Neuronal stem cell (in vitro differentiated cells): ENCODE data around the gene FOXP1.

Source experiments
- DNase-seq: peaks from one replicate; pipeline ENCODE4 v3.0.0-alpha.2; 2013; ENCODE audit warnings: low spot score
- H2AFZ ChIP-seq: one replicate; pipeline ENCODE4 v1.6.1; 2013; ENCODE audit warnings: mild to moderate bottlenecking, low read length, inconsistent platforms
- H2AK5ac ChIP-seq: 2 replicates; pipeline ENCODE4 v1.6.1; 2013; ENCODE audit warnings: low read depth, mild to moderate bottlenecking, inconsistent platforms, low read length, moderate library complexity, mixed read lengths
- H2BK120ac ChIP-seq: 2 replicates; pipeline ENCODE4 v1.6.1; 2013; ENCODE audit warnings: low read depth, mild to moderate bottlenecking, inconsistent platforms, low read length, moderate library complexity, mixed read lengths
- H2BK12ac ChIP-seq: one replicate; pipeline ENCODE4 v1.6.1; 2013; ENCODE audit warnings: low read length, inconsistent platforms
- H2BK15ac ChIP-seq: 2 replicates; pipeline ENCODE4 v1.6.1; 2013; ENCODE audit warnings: mild to moderate bottlenecking, low read length, inconsistent platforms, mixed read lengths
- H2BK5ac ChIP-seq: one replicate; pipeline ENCODE4 v1.6.1; 2013; ENCODE audit warnings: inconsistent platforms, mild to moderate bottlenecking, low read length, moderate library complexity
- H3K14ac ChIP-seq: one replicate; pipeline ENCODE4 v1.6.1; 2013; ENCODE audit warnings: low read length, inconsistent platforms
- H3K18ac ChIP-seq: 2 replicates; pipeline ENCODE4 v1.6.1; 2013; ENCODE audit warnings: low read length, inconsistent platforms
- H3K23ac ChIP-seq: 2 replicates; pipeline ENCODE4 v1.6.1; 2013; ENCODE audit warnings: low read depth, mild to moderate bottlenecking, mixed read lengths, low read length, inconsistent platforms; ENCODE audit not compliant: poor library complexity
- H3K27ac ChIP-seq: replicated peaks from 3 replicates; pipeline ENCODE4 v1.5.1; 2013; ENCODE audit warnings: low read length, inconsistent platforms
- H3K27me3 ChIP-seq, 3 experiments: 2 replicates each; pipeline ENCODE4 v1.6.1; 2013; ENCODE audit warnings: low read length in 3 of 3, mild to moderate bottlenecking in 2 of 3, inconsistent platforms in 1 of 3, low read depth in 1 of 3, mixed read lengths in 1 of 3, moderate library complexity in 1 of 3; ENCODE audit not compliant: control insufficient read depth in 3 of 3, insufficient read depth in 3 of 3
- H3K36me3 ChIP-seq, 2 donors: replicated peaks in 1 of 2; 2 replicates each; pipeline ENCODE4 v1.6.1; 2013; ENCODE audit warnings: low read length in 2 of 2; ENCODE audit not compliant: control insufficient read depth in 2 of 2, insufficient read depth in 2 of 2
- H3K4ac ChIP-seq: 2 replicates; pipeline ENCODE4 v1.6.1; 2013; ENCODE audit warnings: inconsistent platforms, mild to moderate bottlenecking, low read length, moderate library complexity
- H3K4me1 ChIP-seq, 2 donors: 1 replicate in 1 of 2; 2 replicates in 1 of 2; pipeline ENCODE4 v1.6.1; 2013; ENCODE audit warnings: low read length in 2 of 2, low read depth in 1 of 2; ENCODE audit not compliant: control insufficient read depth in 2 of 2, insufficient read depth in 1 of 2
- H3K4me2 ChIP-seq: one replicate; pipeline ENCODE4 v1.6.1; 2013; ENCODE audit warnings: mild to moderate bottlenecking, low read length, inconsistent platforms; ENCODE audit not compliant: insufficient read depth, poor library complexity, severe bottlenecking
- H3K4me3 ChIP-seq, 2 donors: 2 replicates each; pipeline ENCODE4 v1.5.1; 2013; ENCODE audit warnings: low read length in 2 of 2, mild to moderate bottlenecking in 2 of 2, inconsistent platforms in 1 of 2, moderate library complexity in 1 of 2
- H3K79me1 ChIP-seq: one replicate; pipeline ENCODE4 v1.6.1; 2013; ENCODE audit warnings: low read depth, mild to moderate bottlenecking, inconsistent platforms, low read length, moderate library complexity
- H3K9ac ChIP-seq: one replicate; pipeline ENCODE4 v1.6.1; 2013; ENCODE audit warnings: mild to moderate bottlenecking, low read depth, low read length, inconsistent platforms; ENCODE audit not compliant: poor library complexity
- H3K9me3 ChIP-seq, 2 donors: replicated peaks in 1 of 2; 2 replicates each; pipeline versions ENCODE3 to v1.6.1; 2013; ENCODE audit warnings: low read length in 2 of 2, mild to moderate bottlenecking in 2 of 2, inconsistent platforms in 1 of 2, low read depth in 1 of 2, mixed read lengths in 1 of 2, moderate library complexity in 1 of 2; ENCODE audit not compliant: control insufficient read depth in 2 of 2, insufficient read depth in 1 of 2
- H4K8ac ChIP-seq: one replicate; pipeline ENCODE4 v1.6.1; 2013; ENCODE audit warnings: low read depth, mild to moderate bottlenecking, inconsistent platforms, low read length, moderate library complexity
- H4K91ac ChIP-seq: one replicate; pipeline ENCODE4 v1.6.1; 2013; ENCODE audit warnings: low read length, low read depth, mild to moderate bottlenecking, inconsistent platforms; ENCODE audit not compliant: poor library complexity
- WGBS, 2 donors: extraction: QIAGEN DNeasy Blood & Tissue Kit; methylation state at CpG; one replicate each; pipeline ENCODE4 v1.1.7; 2013; ENCODE audit warnings: missing lambda C conversion rate in 2 of 2, mixed read lengths in 1 of 2; ENCODE audit not compliant: insufficient read length in 2 of 2, insufficient replicate concordance in 1 of 2; ENCODE audit errors: extremely low coverage in 2 of 2; 5-methylcytosine and 5-hydroxymethylcytosine counted together

Gene FOXP1

DNA sequence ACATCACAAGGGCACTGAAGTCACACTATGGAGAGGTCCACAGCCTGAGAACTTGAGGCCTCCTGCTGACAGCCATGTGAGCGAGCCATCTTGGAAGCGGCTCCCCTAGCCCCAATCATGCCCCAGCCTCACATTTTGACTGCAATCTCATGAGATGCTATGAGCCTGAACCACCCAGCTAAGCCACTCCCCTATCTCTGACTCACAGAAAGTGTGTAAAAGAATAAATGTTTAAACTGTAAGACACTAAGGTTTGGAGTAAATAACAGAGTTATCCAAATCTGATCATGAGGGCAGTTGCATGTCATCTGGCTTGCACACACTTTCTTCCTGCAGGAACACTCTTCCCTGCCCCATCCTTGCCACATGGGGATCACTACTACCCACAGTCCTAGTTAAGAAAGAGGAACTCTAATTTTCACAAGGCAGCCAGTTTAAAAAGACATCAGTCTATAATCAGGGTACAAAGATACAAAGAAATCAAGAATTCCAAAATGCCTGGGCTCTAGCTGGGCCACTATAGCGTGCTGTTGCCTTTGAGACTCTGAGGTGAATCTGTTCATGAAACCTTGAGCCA, 494.2 kb downstream of the FOXP1 start:
- Histone ChIP-seq H2BK15ac (no peak overlapping the region), H2BK12ac (no peak overlapping the region), H2BK5ac (no peak overlapping the region), H3K27ac (no peak overlapping the region), H3K4me3 (no peak overlapping the region), H4K8ac (no peak overlapping the region), H3K18ac (no peak overlapping the region), H2AK5ac (no peak overlapping the region), H4K91ac (no peak overlapping the region), H2BK120ac (no peak overlapping the region), H3K4ac (no peak overlapping the region), H3K23ac (no peak overlapping the region), H3K4me1 (peaks cover 0 to 6% of the 10 kb centered on the region in 2 donors), H3K79me1 (no peaks in the 10 kb centered on the region), H3K36me3 (no peaks in the 10 kb centered on the region), H3K27me3 (no peaks in the 10 kb centered on the region), H3K9me3 (no peaks in the 10 kb centered on the region), H2AFZ (no peak overlapping the region), H3K14ac (no peak overlapping the region), H3K9ac (no peak overlapping the region), H3K4me2 (no peak overlapping the region)
- WGBS, 2 donors, result no CpG with 5 or more reads among the region's 3 CpGs
- no peak for DNase-seq

DNA sequence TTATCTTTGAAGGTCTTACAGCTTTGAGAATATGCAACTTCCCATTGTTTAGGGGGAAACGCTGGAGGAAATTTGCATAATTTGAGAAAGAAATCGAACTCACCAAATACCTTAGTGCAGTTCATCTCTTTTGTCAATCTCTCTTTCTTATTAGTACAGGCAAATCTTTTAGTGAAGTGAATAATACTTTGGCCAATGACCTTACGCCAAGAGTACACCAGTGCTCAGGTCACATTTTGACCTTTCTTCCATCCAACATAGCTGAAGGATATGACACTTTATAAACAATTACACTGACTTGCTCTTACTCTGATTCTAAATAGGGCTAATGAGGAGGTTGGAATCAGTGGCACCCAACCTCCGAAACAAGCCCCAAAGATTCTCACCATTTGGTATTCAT, 494.8 kb downstream of the FOXP1 start:
- Histone ChIP-seq H2BK120ac (no peak overlapping the region), H3K4me1 (peaks cover 0 to 7% of the 10 kb centered on the region in 2 donors), H2AK5ac (no peak overlapping the region), H2BK5ac (no peak overlapping the region), H3K79me1 (no peaks in the 10 kb centered on the region), H4K91ac (no peak overlapping the region), H3K9me3 (no peaks in the 10 kb centered on the region), H3K27ac (no peak overlapping the region), H3K18ac (no peak overlapping the region), H3K4me2 (no peak overlapping the region), H3K14ac (no peak overlapping the region), H3K4ac (no peak overlapping the region), H2AFZ (no peak overlapping the region), H2BK12ac (no peak overlapping the region), H3K27me3 (no peaks in the 10 kb centered on the region), H3K36me3 (no peaks in the 10 kb centered on the region), H4K8ac (no peak overlapping the region), H3K4me3 (no peak overlapping the region), H3K9ac (no peak overlapping the region), H2BK15ac (no peak overlapping the region), H3K23ac (no peak overlapping the region)
- no peak for DNase-seq
- no CpG with 5 or more reads among the region's 4 CpGs for WGBS, 2 donors

GRCh38 chr3:71088019-71088708, 495.4 kb downstream of the FOXP1 start:
- Histone ChIP-seq H2AK5ac (no peak overlapping the region), H3K9ac (no peak overlapping the region), H2BK120ac (no peak overlapping the region), H2AFZ (no peak overlapping the region), H3K79me1 (no peaks in the 10 kb centered on the region), H3K4ac (no peak overlapping the region), H3K23ac (no peak overlapping the region), H2BK12ac (no peak overlapping the region), H4K8ac (no peak overlapping the region), H3K4me1 (peaks cover 2 to 9% of the 10 kb centered on the region in 2 donors), H4K91ac (no peak overlapping the region), H3K18ac (no peak overlapping the region), H3K4me2 (no peak overlapping the region), H2BK5ac (no peak overlapping the region), H3K14ac (no peak overlapping the region), H3K27me3 (no peaks in the 10 kb centered on the region), H3K36me3 (no peaks in the 10 kb centered on the region), H3K9me3 (no peaks in the 10 kb centered on the region), H2BK15ac (no peak overlapping the region), H3K4me3 (no peak overlapping the region), H3K27ac (no peak overlapping the region)
- WGBS, 2 donors, result no CpG with 5 or more reads among the region's 8 CpGs
- no peak for DNase-seq

DNA sequence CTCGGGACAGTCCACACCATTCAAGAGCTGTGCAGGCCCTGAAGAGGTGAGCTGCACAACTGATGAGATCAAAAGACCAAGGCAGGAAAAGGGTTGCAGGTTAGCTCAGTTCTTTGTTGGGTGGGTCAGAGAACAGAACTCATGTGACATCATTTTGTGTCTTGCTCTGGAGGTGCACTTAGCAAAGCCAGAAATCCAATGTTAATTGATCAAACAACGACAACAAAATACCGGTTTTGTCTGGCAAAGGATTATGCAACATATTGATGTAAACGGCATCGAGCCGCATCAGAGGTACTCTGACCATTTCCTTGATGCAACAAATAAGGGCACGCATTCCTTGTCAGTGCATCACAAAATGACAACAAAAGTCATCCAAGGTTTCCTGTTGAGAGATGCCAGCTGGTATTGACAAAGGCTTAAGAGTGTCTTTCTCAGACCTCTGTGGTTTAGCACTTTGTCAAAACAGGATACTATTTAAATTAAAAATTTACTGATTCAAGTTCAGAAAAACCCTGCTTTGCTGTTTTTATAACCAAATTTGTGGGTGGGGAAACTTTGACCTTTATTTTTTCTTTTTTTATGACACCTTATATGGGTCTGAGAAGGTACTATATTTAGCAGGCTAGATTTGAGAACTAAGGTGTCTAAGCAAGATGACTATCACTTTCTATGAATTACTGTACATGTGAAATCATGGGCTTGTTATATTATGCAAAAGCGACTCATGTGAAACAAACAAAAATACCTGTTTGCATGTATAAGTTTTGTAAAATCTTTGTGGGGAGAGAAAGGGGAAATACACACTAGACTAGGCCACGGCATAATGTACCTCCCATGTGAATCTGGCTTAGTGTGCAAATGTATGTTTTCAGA, 496.1 kb downstream of the FOXP1 start:
- H3K4me3 ChIP-seq, result no peak overlapping the region
- H3K18ac ChIP-seq, result no peak overlapping the region
- H2BK120ac ChIP-seq, result no peak overlapping the region

More for the DNA sequence above, 496.1 kb downstream of the FOXP1 start:
- H4K91ac ChIP-seq, result no peak overlapping the region
- WGBS, 2 donors, result no CpG with 5 or more reads among the region's 9 CpGs
- H3K27me3 ChIP-seq, result no peaks in the 10 kb centered on the region
- H2AFZ ChIP-seq, result no peak overlapping the region
- H2BK15ac ChIP-seq, result no peak overlapping the region
- peaks cover 2 to 9% of the 10 kb centered on the region in 2 donors for H3K4me1 ChIP-seq
- no peak overlapping the region for H2AK5ac ChIP-seq
- no peaks in the 10 kb centered on the region for H3K9me3 ChIP-seq
- H4K8ac ChIP-seq, result no peak overlapping the region
- no peak overlapping the region for H3K23ac ChIP-seq
- H2BK12ac ChIP-seq, result no peak overlapping the region
- H3K79me1 ChIP-seq, result no peaks in the 10 kb centered on the region
- H3K14ac ChIP-seq, result no peak overlapping the region
- no peak overlapping the region for H3K9ac ChIP-seq
- no peak overlapping the region for H3K4me2 ChIP-seq
- no peaks in the 10 kb centered on the region for H3K36me3 ChIP-seq
- DNase-seq, result no peak
- no peak overlapping the region for H3K4ac ChIP-seq
- no peak overlapping the region for H2BK5ac ChIP-seq
- no peak overlapping the region for H3K27ac ChIP-seq
